Muscle layer of duodenum (tissue), 2 donors: Measurements from ENCODE around the gene GRIFIN.
"Not testable (repeated sequence)": the region's sequence is repeated elsewhere in the genome, so short reads cannot be mapped to it uniquely, and the experiment has no call there.

Source experiments
- H3K27ac ChIP-seq: one replicate; pipeline ENCODE4 v1.7.0; 2013; ENCODE audit warnings: mild to moderate bottlenecking, low read length
- H3K27me3 ChIP-seq: one replicate; pipeline ENCODE4 v1.7.0; 2013; ENCODE audit warnings: low read depth, mild to moderate bottlenecking, control low read depth, low read length
- H3K36me3 ChIP-seq, 2 donors: one replicate each; pipeline ENCODE4 v1.7.0; 2013; ENCODE audit warnings: low read length in 2 of 2, control low read depth in 1 of 2, mild to moderate bottlenecking in 1 of 2; ENCODE audit not compliant: insufficient read depth in 2 of 2, control insufficient read depth in 1 of 2
- H3K4me1 ChIP-seq, 2 donors: one replicate each; pipeline ENCODE4 v1.7.0; 2013; ENCODE audit warnings: low read length in 2 of 2, mild to moderate bottlenecking in 2 of 2, control low read depth in 1 of 2, moderate library complexity in 1 of 2; ENCODE audit not compliant: insufficient read depth in 2 of 2, control insufficient read depth in 1 of 2
- H3K4me3 ChIP-seq, 2 donors: one replicate each; pipeline ENCODE4 v1.7.0; 2013; ENCODE audit warnings: low read length in 2 of 2, low read depth in 1 of 2, mild to moderate bottlenecking in 1 of 2
- H3K9me3 ChIP-seq, 2 donors: one replicate each; pipeline ENCODE4 v1.7.0; 2013; ENCODE audit warnings: low read length in 2 of 2, control low read depth in 1 of 2, mild to moderate bottlenecking in 1 of 2; ENCODE audit not compliant: control insufficient read depth in 1 of 2
- donor health status: healthy.

Gene GRIFIN

GRCh38 chr7:2474224-2474623 is 2.0 kb downstream of the GRIFIN start:
- Histone ChIP-seq H3K36me3 (no peaks in the 10 kb centered on the region), H3K27me3 (no peaks in the 10 kb centered on the region), H3K4me1 (peaks cover 0 to 24% of the 10 kb centered on the region in 2 donors), H3K4me3 (no peak overlapping the region), H3K27ac (no peak overlapping the region), H3K9me3 (no peaks in the 10 kb centered on the region)

GRCh38 chr7:2473496-2474180 is 2.6 kb downstream of the GRIFIN start:
- no peak overlapping the region for H3K27ac ChIP-seq
- H3K4me1 ChIP-seq, result peaks cover 0 to 20% of the 10 kb centered on the region in 2 donors
- no peaks in the 10 kb centered on the region for H3K36me3 ChIP-seq
- no peaks in the 10 kb centered on the region for H3K27me3 ChIP-seq
- H3K4me3 ChIP-seq, result no peak overlapping the region
- no peaks in the 10 kb centered on the region for H3K9me3 ChIP-seq

GRCh38 chr7:2472739-2473138 is 3.5 kb downstream of the GRIFIN start:
- no peak overlapping the region for H3K4me3 ChIP-seq
- H3K9me3 ChIP-seq, result no peaks in the 10 kb centered on the region
- peaks cover 0 to 11% of the 10 kb centered on the region in 2 donors for H3K4me1 ChIP-seq
- H3K27me3 ChIP-seq, result no peaks in the 10 kb centered on the region
- H3K27ac ChIP-seq, result no peak overlapping the region
- H3K36me3 ChIP-seq, result no peaks in the 10 kb centered on the region

- no peaks in the 10 kb centered on the region for H3K9me3 ChIP-seq
- no peak overlapping the region for H3K27ac ChIP-seq
- H3K4me1 ChIP-seq, result peaks cover 0 to 5% of the 10 kb centered on the region in 2 donors
- H3K27me3 ChIP-seq, result no peaks in the 10 kb centered on the region
- H3K4me3 ChIP-seq, result no peak overlapping the region
- no peaks in the 10 kb centered on the region for H3K36me3 ChIP-seq
These were observed 4.8 kb downstream of the GRIFIN start for GRCh38 chr7:2471396-2471795.

GRCh38 chr7:2471022-2471329 is 5.2 kb downstream of the GRIFIN start:
- H3K36me3 ChIP-seq, result no peaks in the 10 kb centered on the region
- H3K27ac ChIP-seq, result no peak overlapping the region
- no peaks in the 10 kb centered on the region for H3K9me3 ChIP-seq
- no peaks in the 10 kb centered on the region for H3K27me3 ChIP-seq
- H3K4me3 ChIP-seq, result no peak overlapping the region
- peaks cover 0 to 5% of the 10 kb centered on the region in 2 donors for H3K4me1 ChIP-seq

- Histone ChIP-seq H3K27me3 (no peaks in the 10 kb centered on the region), H3K27ac (no peak overlapping the region), H3K4me1 (peaks cover 0 to 5% of the 10 kb centered on the region in 2 donors), H3K4me3 (no peak overlapping the region), H3K9me3 (no peaks in the 10 kb centered on the region), H3K36me3 (no peaks in the 10 kb centered on the region)
These were observed 5.8 kb downstream of the GRIFIN start for GRCh38 chr7:2470204-2471021.

GRCh38 chr7:2469460-2470203 is 6.6 kb downstream of the GRIFIN start:
- not testable (repeated sequence) for H3K9me3 ChIP-seq, H3K4me3 ChIP-seq, H3K27ac ChIP-seq, H3K4me1 ChIP-seq, H3K27me3 ChIP-seq, H3K36me3 ChIP-seq

GRCh38 chr7:2468227-2468626 is 8.0 kb downstream of the GRIFIN start:
- Histone ChIP-seq H3K36me3 (no peaks in the 10 kb centered on the region), H3K4me1 (peaks cover 0 to 5% of the 10 kb centered on the region in 2 donors), H3K4me3 (no peak overlapping the region), H3K27ac (no peak overlapping the region), H3K27me3 (no peaks in the 10 kb centered on the region), H3K9me3 (no peaks in the 10 kb centered on the region)

GRCh38 chr7:2466675-2467074 is 9.5 kb downstream of the GRIFIN start:
- Histone ChIP-seq H3K36me3 (no peaks in the 10 kb centered on the region), H3K4me1 (peaks cover 0 to 5% of the 10 kb centered on the region in 2 donors), H3K9me3 (no peaks in the 10 kb centered on the region), H3K4me3 (no peak overlapping the region), H3K27me3 (no peaks in the 10 kb centered on the region), H3K27ac (no peak overlapping the region)

GRCh38 chr7:2465928-2466327 is 10.3 kb downstream of the GRIFIN start:
- Histone ChIP-seq H3K4me3 (no peak overlapping the region), H3K9me3 (no peaks in the 10 kb centered on the region), H3K27ac (no peak overlapping the region), H3K36me3 (no peaks in the 10 kb centered on the region), H3K27me3 (no peaks in the 10 kb centered on the region), H3K4me1 (no peaks in the 10 kb centered on the region)

- no peak overlapping the region for H3K27ac ChIP-seq
These were observed 13.5 kb downstream of the GRIFIN start for GRCh38 chr7:2462731-2463130.

More at GRCh38 chr7:2462731-2463130, 13.5 kb downstream of the GRIFIN start:
- Histone ChIP-seq H3K4me1 (no peaks in the 10 kb centered on the region), H3K4me3 (no peak overlapping the region), H3K36me3 (no peaks in the 10 kb centered on the region), H3K27me3 (no peaks in the 10 kb centered on the region), H3K9me3 (no peaks in the 10 kb centered on the region)
